ENCODE data around the gene ZNF836.

GRCh38 chr19:52155596-52156359 is 15.6 kb downstream of the ZNF836 start:
- TF ChIP-seq CTCF (IDR thresholded peaks at IDR 0.05) (no peak), POLR2A (IDR thresholded peaks at IDR 0.05) (no peak)
